Effector memory CD8-positive, alpha-beta T cell (primary cell): ENCODE measurements around the gene MARCHF2.
A peak's percentile ranks its signal among the peaks of the same experiment; 100 is the strongest.
"Not testable (repeated sequence)": the region's sequence is repeated elsewhere in the genome, so short reads cannot be mapped to it uniquely, and the experiment has no call there.

Experiments used
- ATAC-seq: fragments of 150-1000 bp; cut with Tn5 transposase; replicated peaks from 2 replicates; pipeline ENCODE4 v1.10.0; 2021; ENCODE audit warnings: mild to moderate bottlenecking, moderate library complexity
- DNase-seq, 3 experiments: peaks; one replicate each; pipeline ENCODE4 v3.0.0; 2021
- H3K27ac Mint-ChIP-seq, 2 donors: one replicate each; pipeline ENCODE4 v1.8.0; 2022; ENCODE audit warnings: mild to moderate bottlenecking in 2 of 2, mixed read lengths in 2 of 2, moderate library complexity in 2 of 2
- H3K27me3 Mint-ChIP-seq, 2 donors: one replicate each; pipeline ENCODE4 v1.8.0; 2022; ENCODE audit warnings: mixed read lengths in 2 of 2
- H3K36me3 Mint-ChIP-seq: one replicate; pipeline ENCODE4 v1.8.0; 2022; ENCODE audit warnings: mild to moderate bottlenecking, moderate library complexity, mixed read lengths; ENCODE audit not compliant: insufficient read depth
- H3K4me1 Mint-ChIP-seq, 2 donors: one replicate each; pipeline ENCODE4 v1.8.0; 2022; ENCODE audit warnings: low read depth in 2 of 2, mixed read lengths in 2 of 2
- H3K4me3 Mint-ChIP-seq, 2 donors: one replicate each; pipeline ENCODE4 v1.8.0; 2022; ENCODE audit warnings: mild to moderate bottlenecking in 2 of 2, mixed read lengths in 2 of 2, moderate library complexity in 2 of 2
- H3K9me3 Mint-ChIP-seq, 2 donors: one replicate each; pipeline ENCODE4 v1.8.0; 2022; ENCODE audit warnings: mixed read lengths in 2 of 2
- total RNA-seq, 9 experiments: gene quantifications; one replicate each; lab custom pipeline; 2026; lab: John Stamatoyannopoulos, UW

Gene MARCHF2
- 9.1 to 31.8 (median 16.5) reads per million in 9 experiments for total RNA-seq

GRCh38 chr19:8412783-8413628 lies at the start of gene MARCHF2:
TSS of gene MARCHF2 (plus strand) at chr19:8413305. CDS start at chr19:8421841, 8,536 bp downstream.
- H3K9me3 Mint-ChIP-seq = no peaks in the 10 kb centered on the region
- H3K27me3 Mint-ChIP-seq = no peaks in the 10 kb centered on the region
- H3K27ac Mint-ChIP-seq = no peak within 1 kb of the TSS
- H3K4me3 Mint-ChIP-seq = peak within 1 kb of the TSS; percentile 49 to 64
- peaks cover 4 to 7% of the 10 kb centered on the region in 2 donors for H3K4me1 Mint-ChIP-seq
- ATAC-seq = peak; percentile 99
- H3K36me3 Mint-ChIP-seq = peaks cover 6% of the 10 kb centered on the region
- peak; percentile 92 to 94 (median 93) for DNase-seq

- no peaks in the 10 kb centered on the region for H3K9me3 Mint-ChIP-seq
- peaks cover 4% of the 10 kb centered on the region for H3K36me3 Mint-ChIP-seq
- peaks cover 49 to 54% of the 10 kb centered on the region in 2 donors for H3K27me3 Mint-ChIP-seq
- DNase-seq (peak; percentile 10 to 16 (median 15)), ATAC-seq (peak; percentile 80)
- H3K4me3 Mint-ChIP-seq = peak within 1 kb of the TSS; percentile 76 to 86
- peaks cover 8 to 19% of the 10 kb centered on the region in 2 donors for H3K4me1 Mint-ChIP-seq
- peak within 1 kb of the TSS in 1 of 2 donors; percentile 79 for H3K27ac Mint-ChIP-seq
Observed at GRCh38 chr19:8363803-8364771, 49.0 kb upstream of the MARCHF2 start, which contains the start of gene ANGPTL4. TSS of gene ANGPTL4 (plus strand) at chr19:8364155. CDS start at chr19:8364322, 167 bp downstream.

GRCh38 chr19:8366121-8366581 lies 47.0 kb upstream of the MARCHF2 start:
- Mint-ChIP-seq H3K36me3 (peaks cover 4% of the 10 kb centered on the region), H3K27ac (no peak overlapping the region), H3K9me3 (no peaks in the 10 kb centered on the region), H3K4me3 (no peak overlapping the region), H3K27me3 (peaks cover 49 to 55% of the 10 kb centered on the region in 2 donors), H3K4me1 (peaks cover 8 to 19% of the 10 kb centered on the region in 2 donors)
- ATAC-seq (no peak), DNase-seq (no peak)

- ATAC-seq (no peak), DNase-seq (no peak)
- H3K4me3 Mint-ChIP-seq = no peak overlapping the region
- H3K9me3 Mint-ChIP-seq = no peaks in the 10 kb centered on the region
- H3K4me1 Mint-ChIP-seq = peaks cover 8 to 19% of the 10 kb centered on the region in 2 donors
- peaks cover 4% of the 10 kb centered on the region for H3K36me3 Mint-ChIP-seq
- peaks cover 49 to 51% of the 10 kb centered on the region in 2 donors for H3K27me3 Mint-ChIP-seq
- H3K27ac Mint-ChIP-seq = no peak overlapping the region
Observed at GRCh38 chr19:8366961-8367326, 46.2 kb upstream of the MARCHF2 start.

GRCh38 chr19:8367327-8368001 lies 45.6 kb upstream of the MARCHF2 start:
- H3K36me3 Mint-ChIP-seq = peaks cover 4% of the 10 kb centered on the region
- ATAC-seq (no peak), DNase-seq (no peak)
- no peak overlapping the region for H3K27ac Mint-ChIP-seq
- peaks cover 8 to 19% of the 10 kb centered on the region in 2 donors for H3K4me1 Mint-ChIP-seq
- H3K9me3 Mint-ChIP-seq = no peaks in the 10 kb centered on the region
- H3K4me3 Mint-ChIP-seq = no peak overlapping the region
- peaks cover 49% of the 10 kb centered on the region in 2 donors for H3K27me3 Mint-ChIP-seq

GRCh38 chr19:8370176-8371010 lies 42.7 kb upstream of the MARCHF2 start:
- H3K27me3 Mint-ChIP-seq = peaks cover 35 to 38% of the 10 kb centered on the region in 2 donors
- H3K4me1 Mint-ChIP-seq = peaks cover 3 to 4% of the 10 kb centered on the region in 2 donors
- DNase-seq (no peak), ATAC-seq (no peak)
- no peak overlapping the region for H3K4me3 Mint-ChIP-seq
- no peak overlapping the region for H3K27ac Mint-ChIP-seq
- H3K9me3 Mint-ChIP-seq = no peaks in the 10 kb centered on the region
- H3K36me3 Mint-ChIP-seq = peaks cover 6% of the 10 kb centered on the region

- Mint-ChIP-seq H3K36me3 (peaks cover 6% of the 10 kb centered on the region), H3K27me3 (peaks cover 28 to 30% of the 10 kb centered on the region in 2 donors)
Observed at GRCh38 chr19:8371011-8371804, 41.9 kb upstream of the MARCHF2 start.

GRCh38 chr19:8373867-8374813 lies 39.0 kb upstream of the MARCHF2 start:
- Mint-ChIP-seq H3K27ac (no peak overlapping the region), H3K4me1 (peaks cover 0 to 6% of the 10 kb centered on the region in 2 donors), H3K36me3 (peaks cover 3% of the 10 kb centered on the region), H3K4me3 (no peak overlapping the region), H3K27me3 (peaks cover 0 to under 1% of the 10 kb centered on the region in 2 donors), H3K9me3 (no peaks in the 10 kb centered on the region)
- no peak for ATAC-seq
- DNase-seq = no peak

More at GRCh38 chr19:8371011-8371804, 41.9 kb upstream of the MARCHF2 start:
- Mint-ChIP-seq H3K9me3 (no peaks in the 10 kb centered on the region), H3K27ac (peak overlapping the region in 1 of 2 donors; percentile 9), H3K4me3 (no peak overlapping the region), H3K4me1 (peaks cover 3 to 4% of the 10 kb centered on the region in 2 donors)
- DNase-seq (no peak), ATAC-seq (no peak)

- not testable (repeated sequence) for H3K9me3 Mint-ChIP-seq, H3K27ac Mint-ChIP-seq, ATAC-seq, H3K4me3 Mint-ChIP-seq, H3K27me3 Mint-ChIP-seq, H3K4me1 Mint-ChIP-seq, DNase-seq, H3K36me3 Mint-ChIP-seq
Observed at GRCh38 chr19:8375766-8376165, 37.3 kb upstream of the MARCHF2 start.

GRCh38 chr19:8376373-8376974 lies 36.6 kb upstream of the MARCHF2 start:
- H3K27ac Mint-ChIP-seq, ATAC-seq, H3K36me3 Mint-ChIP-seq, H3K9me3 Mint-ChIP-seq, H3K27me3 Mint-ChIP-seq, DNase-seq, H3K4me1 Mint-ChIP-seq, H3K4me3 Mint-ChIP-seq: not testable (repeated sequence)
